IMR-90 (cell line): ENCODE measurements around the gene FRMD5. TPM values are rescaled to one million over a fixed set of nuclear protein-coding genes. Genes with fewer than 3 reads are reported as not detected.

Experiments
- ATAC-seq: fragments of 200-7000 bp; cut with Tn5 transposase; 2 replicates; pipeline ENCODE4 v1.9.1; 2020; ENCODE audit warnings: low read depth, mild to moderate bottlenecking, moderate library complexity
- BruUV-seq: library from RNA; stranded (reverse); fragments of 400-500 nt; replicated peaks from 2 replicates; lab custom pipeline; 2021; lab: Mats Ljungman, UMichigan
- CTCF ChIA-PET: fragments of 300-600 bp; formaldehyde crosslinking; extraction: SDS; loops from one replicate; lab custom pipeline; 2021; ENCODE audit warnings: antibody characterized with exemption; lab: Yijun Ruan, JAX
- POLR2A ChIA-PET: fragments of 300-600 bp; sonication (Branson Sonifier 250); formaldehyde crosslinking; loops from one replicate; lab custom pipeline; 2022; ENCODE audit warnings: antibody characterized with exemption; ENCODE audit not compliant: unreplicated experiment; lab: Charles Lee
- DNase-seq: peaks from one replicate; pipeline ENCODE4 v3.0.0; 2013
- H2AFZ ChIP-seq: replicated peaks from 2 replicates; pipeline ENCODE3; 2013; ENCODE audit warnings: low read length, mild to moderate bottlenecking; ENCODE audit not compliant: poor library complexity
- H2AK5ac ChIP-seq: 2 replicates; pipeline ENCODE4 v1.6.1; 2013; ENCODE audit warnings: low read depth, low read length, inconsistent platforms
- H2AK9ac ChIP-seq: replicated peaks from 2 replicates; pipeline ENCODE3; 2013; ENCODE audit warnings: mild to moderate bottlenecking, low read depth, low read length, moderate library complexity; ENCODE audit not compliant: poor library complexity
- H2BK120ac ChIP-seq: 2 replicates; pipeline ENCODE4 v1.6.1; 2013; ENCODE audit warnings: low read depth, low read length, inconsistent platforms
- H2BK15ac ChIP-seq: 3 replicates; pipeline ENCODE4 v1.6.1; 2013; ENCODE audit warnings: low read depth, low read length, inconsistent platforms
- H2BK20ac ChIP-seq: 2 replicates; pipeline ENCODE4 v1.6.1; 2013; ENCODE audit warnings: low read depth, mild to moderate bottlenecking, inconsistent platforms, low read length, moderate library complexity
- H2BK5ac ChIP-seq: 2 replicates; pipeline ENCODE4 v1.6.1; 2013; ENCODE audit warnings: mild to moderate bottlenecking, low read depth, low read length, inconsistent platforms; ENCODE audit not compliant: poor library complexity, severe bottlenecking
- H3K14ac ChIP-seq: replicated peaks from 2 replicates; pipeline ENCODE4 v1.6.1; 2013; ENCODE audit warnings: low read depth, low read length, inconsistent platforms
- H3K18ac ChIP-seq: 2 replicates; pipeline ENCODE4 v1.6.1; 2013; ENCODE audit warnings: low read depth, low read length, control low read depth
- H3K23ac ChIP-seq: 2 replicates; pipeline ENCODE4 v1.6.1; 2013; ENCODE audit warnings: low read depth, low read length, inconsistent platforms
- H3K27ac ChIP-seq: 2 replicates; pipeline ENCODE4 v1.5.1; 2013; ENCODE audit warnings: mild to moderate bottlenecking, control low read depth, low read length; ENCODE audit not compliant: insufficient read depth
- H3K27me3 ChIP-seq: 2 replicates; pipeline ENCODE4 v1.6.1; 2013; ENCODE audit warnings: low read length; ENCODE audit not compliant: control insufficient read depth, insufficient read depth
- H3K36me3 ChIP-seq: 2 replicates; pipeline ENCODE4 v1.6.1; 2013; ENCODE audit warnings: low read length, mixed read lengths; ENCODE audit not compliant: control insufficient read depth, insufficient read depth
- H3K4ac ChIP-seq: 2 replicates; pipeline ENCODE4 v1.6.1; 2013; ENCODE audit warnings: low read depth, low read length, inconsistent platforms
- H3K4me1 ChIP-seq: 2 replicates; pipeline ENCODE4 v1.6.1; 2013; ENCODE audit warnings: low read length, mixed read lengths; ENCODE audit not compliant: control insufficient read depth, insufficient read depth
- H3K4me2 ChIP-seq: 2 replicates; pipeline ENCODE4 v1.6.1; 2013; ENCODE audit warnings: low read depth, mild to moderate bottlenecking, control low read depth, low read length, moderate library complexity
- H3K4me3 ChIP-seq: 2 replicates; pipeline ENCODE4 v1.5.1; 2013; ENCODE audit warnings: low read depth, mild to moderate bottlenecking, control low read depth, low read length, moderate library complexity; ENCODE audit not compliant: insufficient read depth
- H3K56ac ChIP-seq: 2 replicates; pipeline ENCODE4 v1.6.1; 2013; ENCODE audit warnings: low read length, inconsistent platforms; ENCODE audit not compliant: insufficient read depth; ENCODE audit errors: extremely low read depth
- H3K79me1 ChIP-seq, 2 experiments: 2 replicates each; pipeline ENCODE4 v1.6.1; 2013; ENCODE audit warnings: low read length in 2 of 2, inconsistent platforms in 1 of 2, low read depth in 1 of 2
- H3K9ac ChIP-seq: 2 replicates; pipeline ENCODE4 v1.6.1; 2013; ENCODE audit warnings: low read depth, low read length, control low read depth
- H3K9me1 ChIP-seq: 2 replicates; pipeline ENCODE4 v1.6.1; 2013; ENCODE audit warnings: low read length, inconsistent platforms; ENCODE audit not compliant: insufficient read depth
- H3K9me3 ChIP-seq: 2 replicates; pipeline ENCODE4 v1.6.1; 2013; ENCODE audit warnings: low read length; ENCODE audit not compliant: control insufficient read depth, insufficient read depth
- H4K20me1 ChIP-seq: 2 replicates; pipeline ENCODE4 v1.6.1; 2013; ENCODE audit warnings: low read length, inconsistent platforms; ENCODE audit not compliant: insufficient read depth
- H4K5ac ChIP-seq: 2 replicates; pipeline ENCODE4 v1.6.1; 2013; ENCODE audit warnings: mild to moderate bottlenecking, low read depth, low read length, control low read depth
- H4K8ac ChIP-seq, 2 experiments: 2 replicates each; pipeline ENCODE4 v1.6.1; 2013; ENCODE audit warnings: low read depth in 2 of 2, low read length in 2 of 2, control low read depth in 1 of 2, inconsistent platforms in 1 of 2
- H4K91ac ChIP-seq: 2 replicates; pipeline ENCODE4 v1.6.1; 2013; ENCODE audit warnings: low read depth, low read length, inconsistent platforms; ENCODE audit not compliant: insufficient read depth
- BHLHE40 ChIP-seq: fragments of 150-350 bp; IDR thresholded peaks from 2 replicates; pipeline ENCODE4 v1.6.1; 2016; ENCODE audit warnings: mild to moderate bottlenecking, low read depth, low read length
- CEBPB ChIP-seq: IDR thresholded peaks from 2 replicates; pipeline ENCODE4 v1.6.1; 2012; ENCODE audit warnings: low read depth, low read length, improper control_type of control experiment
- CHD1 ChIP-seq: IDR thresholded peaks from 2 replicates; pipeline ENCODE4 v1.6.1; 2012; ENCODE audit warnings: low read depth, low read length, improper control_type of control experiment
- CTCF ChIP-seq: conservative IDR thresholded peaks from 2 replicates; pipeline ENCODE4 v1.5.1; 2012; ENCODE audit warnings: mild to moderate bottlenecking, low read depth, low read length, improper control_type of control experiment
- ELK1 ChIP-seq: fragments of 150-350 bp; IDR thresholded peaks from 2 replicates; pipeline ENCODE4 v1.6.1; 2016; ENCODE audit warnings: low read depth, mild to moderate bottlenecking, low read length, moderate library complexity, borderline replicate concordance
- FOS ChIP-seq: fragments of 150-350 bp; IDR thresholded peaks from 2 replicates; pipeline ENCODE4 v1.6.1; 2016; ENCODE audit warnings: low read depth, low read length
- MAFK ChIP-seq: IDR thresholded peaks from 2 replicates; pipeline ENCODE4 v1.6.1; 2012; ENCODE audit warnings: low read depth, low read length, improper control_type of control experiment
- MAZ ChIP-seq: IDR thresholded peaks from 2 replicates; pipeline ENCODE4 v1.6.1; 2012; ENCODE audit warnings: low read depth, mild to moderate bottlenecking, low read length, improper control_type of control experiment, moderate library complexity, borderline replicate concordance
- MXI1 ChIP-seq: IDR thresholded peaks from 2 replicates; pipeline ENCODE4 v1.6.1; 2012; ENCODE audit warnings: low read depth, mild to moderate bottlenecking, low read length, moderate library complexity, borderline replicate concordance
- NFE2L2 ChIP-seq: fragments of 150-350 bp; IDR thresholded peaks from 2 replicates; pipeline ENCODE4 v1.6.1; 2016; ENCODE audit warnings: low read depth, mild to moderate bottlenecking, low read length
- POLR2A ChIP-seq: IDR thresholded peaks from 2 replicates; pipeline ENCODE4 v1.6.1; 2012; ENCODE audit warnings: mild to moderate bottlenecking, low read depth, low read length
- RAD21 ChIP-seq: IDR thresholded peaks from 2 replicates; pipeline ENCODE4 v1.6.1; 2012; ENCODE audit warnings: low read length, improper control_type of control experiment
- RCOR1 ChIP-seq: IDR thresholded peaks from 2 replicates; pipeline ENCODE4 v1.6.1; 2012; ENCODE audit warnings: mild to moderate bottlenecking, low read length, improper control_type of control experiment; ENCODE audit not compliant: insufficient replicate concordance
- RFX5 ChIP-seq: IDR thresholded peaks from 2 replicates; pipeline ENCODE4 v1.8.0; 2012; ENCODE audit warnings: low read depth, mild to moderate bottlenecking, low read length, moderate library complexity
- SMC3 ChIP-seq: fragments of 150-350 bp; IDR thresholded peaks from 2 replicates; pipeline ENCODE4 v1.6.1; 2016; ENCODE audit warnings: low read depth, mild to moderate bottlenecking, antibody characterized with exemption, low read length, moderate library complexity
- USF2 ChIP-seq: fragments of 150-350 bp; IDR thresholded peaks from 2 replicates; pipeline ENCODE4 v1.6.1; 2017; ENCODE audit warnings: mild to moderate bottlenecking, antibody characterized with exemption, low read length, low read depth
- WGBS, 2 experiments: methylation state at CpG; one replicate each; pipeline versions ENCODE4 v1.1.5 to v1.1.7; 2013; ENCODE audit warnings: missing lambda C conversion rate in 2 of 2; ENCODE audit not compliant: insufficient read length in 1 of 2; ENCODE audit errors: extremely low coverage in 2 of 2; 5-methylcytosine and 5-hydroxymethylcytosine counted together
- dilution Hi-C: fragments of 300-500 bp; cut with HindIII; formaldehyde crosslinking; loops from one replicate; pipeline ENCODE4 v1.14.3; 2018; ENCODE audit warnings: low sequenced_read_pairs; ENCODE audit not compliant: unreplicated experiment
- in situ Hi-C: fragments of 300-500 bp; cut with MboI; formaldehyde crosslinking; loops from 3 replicates; pipeline ENCODE4 v1.14.3; 2019; ENCODE audit warnings: low sequenced_read_pairs, inconsistent platforms, mixed read lengths
- intact Hi-C: fragments of 100-400 bp; cut with micrococcal nuclease; formaldehyde crosslinking; loops from 2 replicates; pipeline ENCODE4 v1.10.0; 2022
- polyA plus RNA-seq, 3 experiments: library from polyadenylated mRNA; depleted of rRNA; stranded (reverse); fragments of >200 nt; gene quantifications; 2 replicates each; pipeline ENCODE4 v1.2.3, GENCODE V29; 2012; ENCODE audit warnings: low replicate concordance in 1 of 3
- total RNA-seq: library from RNA; depleted of rRNA; stranded (reverse); fragments of >200 nt; gene quantifications from 2 replicates; pipeline ENCODE4 v1.2.3, GENCODE V29; 2012

FRMD5 gene
- total and polyA plus RNA-seq, 2 of the 4 experiments (the other 2 are of a cell fraction): 4.1 to 5.4 TPM

- Histone ChIP-seq H3K23ac (no peak overlapping the region), H2BK120ac (no peak overlapping the region), H4K8ac (no peak overlapping the region), H2BK5ac (no peak overlapping the region), H3K36me3 (no peaks in the 10 kb centered on the region), H3K14ac (no peak overlapping the region), H2AFZ (no peak overlapping the region), H4K5ac (no peak overlapping the region), H3K4me2 (no peak overlapping the region), H2AK5ac (no peak overlapping the region), H2BK20ac (no peak overlapping the region), H3K9me1 (0 out of 2 replicates have a peak, but pooled peaks cover 3% of the 10 kb centered on the region), H3K4me3 (no peak overlapping the region), H3K4me1 (no peaks in the 10 kb centered on the region; the same call in 1 of the 2 replicates), H3K56ac (no peak overlapping the region), H4K20me1 (no peaks in the 10 kb centered on the region), H3K9me3 (no peaks in the 10 kb centered on the region), H2AK9ac (no peak overlapping the region), H3K18ac (no peak overlapping the region), H3K9ac (no peak overlapping the region), H3K4ac (no peak overlapping the region), H4K91ac (no peak overlapping the region), H3K27ac (no peak overlapping the region), H2BK15ac (no peak overlapping the region), H3K79me1 (no peaks in the 10 kb centered on the region), H3K27me3 (no peaks in the 10 kb centered on the region)
- no peak for DNase-seq
- no peak for ATAC-seq
- ChIA-PET CTCF (no interaction called here), POLR2A (no interaction called here)
- in situ Hi-C loops (no loop called here), dilution Hi-C loops (no loop called here), intact Hi-C loops (no loop called here)
- TF ChIP-seq BHLHE40: no peak
- no peak for TF ChIP-seq CHD1
- no peak for TF ChIP-seq CEBPB
- no peak for TF ChIP-seq RCOR1
- no peak for TF ChIP-seq SMC3
- TF ChIP-seq MAFK: no peak
- no peak for TF ChIP-seq NFE2L2
- TF ChIP-seq MXI1: no peak
- no peak for TF ChIP-seq RFX5
- no peak for TF ChIP-seq FOS
- no peak for TF ChIP-seq CTCF
- no peak for TF ChIP-seq ELK1
- TF ChIP-seq POLR2A: no peak
- TF ChIP-seq MAZ: no peak
- no peak for TF ChIP-seq USF2
- TF ChIP-seq RAD21: no peak
- WGBS, 2 experiments: no CpG with 5 or more reads among the region's 4 CpGs
- BruUV-seq: no TSS peak
These were observed 244.5 kb downstream of the FRMD5 start for GRCh38 chr15:43950531-43950930.
